Liver (tissue), 9 donors: ENCODE results near the gene HSPA8. TPM values are rescaled to one million over a fixed set of nuclear protein-coding genes. Genes with fewer than 3 reads are reported as not detected.

ENCODE experiments used
- DNase-seq: peaks from one replicate; pipeline ENCODE4 v3.0.0-alpha.2; 2017; ENCODE audit warnings: low spot score
- H3K27ac ChIP-seq, 2 donors: one replicate each; pipeline ENCODE4 v1.7.0; 2013; ENCODE audit warnings: inconsistent platforms in 2 of 2, low read length in 2 of 2, control low read depth in 1 of 2, low read depth in 1 of 2, mild to moderate bottlenecking in 1 of 2
- H3K27me3 ChIP-seq, 4 donors: one replicate each; pipeline versions ENCODE4 v1.6.1 to v1.7.0; 2013; ENCODE audit warnings: low read length in 3 of 4, inconsistent platforms in 1 of 4, mild to moderate bottlenecking in 1 of 4, moderate library complexity in 1 of 4; ENCODE audit not compliant: control insufficient read depth in 4 of 4, insufficient read depth in 4 of 4
- H3K36me3 ChIP-seq, 4 donors: one replicate each; pipeline versions ENCODE4 v1.6.1 to v1.7.0; 2013; ENCODE audit warnings: low read length in 3 of 4, mild to moderate bottlenecking in 3 of 4, low read depth in 1 of 4, moderate library complexity in 1 of 4; ENCODE audit not compliant: control insufficient read depth in 4 of 4, insufficient read depth in 3 of 4
- H3K4me1 ChIP-seq, 4 donors: one replicate each; pipeline versions ENCODE4 v1.6.1 to v1.7.0; 2013; ENCODE audit warnings: low read length in 3 of 4, mild to moderate bottlenecking in 3 of 4, moderate library complexity in 1 of 4; ENCODE audit not compliant: control insufficient read depth in 4 of 4, insufficient read depth in 4 of 4
- H3K4me3 ChIP-seq, 3 donors: one replicate each; pipeline versions ENCODE4 v1.6.1 to v1.7.0; 2013; ENCODE audit warnings: low read length in 3 of 3, control low read depth in 1 of 3, low read depth in 1 of 3, mild to moderate bottlenecking in 1 of 3
- H3K9ac ChIP-seq, 2 donors: one replicate each; pipeline ENCODE4 v1.7.0; 2013; ENCODE audit warnings: low read length in 2 of 2, mild to moderate bottlenecking in 2 of 2, moderate library complexity in 2 of 2, control low read depth in 1 of 2, low read depth in 1 of 2
- H3K9me3 ChIP-seq, 4 donors: one replicate each; pipeline versions ENCODE4 v1.6.1 to v1.7.0; 2013; ENCODE audit warnings: low read length in 3 of 4; ENCODE audit not compliant: control insufficient read depth in 4 of 4
- CTCF ChIP-seq: fragments of 150-350 bp; IDR thresholded peaks from 2 replicates; pipeline ENCODE4 v1.5.1; 2017; ENCODE audit warnings: improper control_type of control experiment, low read depth, low read length; ENCODE audit not compliant: missing input control
- EGR1 ChIP-seq, 2 donors: IDR thresholded peaks; 2 replicates each; pipeline ENCODE4 v1.6.1; 2016 to 2018; ENCODE audit warnings: antibody characterized with exemption in 2 of 2, low read depth in 2 of 2
- FOXA1 ChIP-seq: IDR thresholded peaks from 2 replicates; pipeline ENCODE4 v1.6.1; 2016; ENCODE audit warnings: antibody characterized with exemption
- FOXA2 ChIP-seq: IDR thresholded peaks from 2 replicates; pipeline ENCODE4 v1.6.1; 2016; ENCODE audit warnings: antibody characterized with exemption
- GABPA ChIP-seq, 2 donors: IDR thresholded peaks in 1 of 2; conservative IDR thresholded peaks in 1 of 2; 2 replicates each; pipeline ENCODE4 v1.6.1; 2016; ENCODE audit warnings: antibody characterized with exemption in 2 of 2, mild to moderate bottlenecking in 1 of 2, moderate library complexity in 1 of 2
- HNF4A ChIP-seq, 2 donors: conservative IDR thresholded peaks; 2 replicates each; pipeline ENCODE4 v1.6.1; 2016; ENCODE audit warnings: antibody characterized with exemption in 2 of 2, mild to moderate bottlenecking in 2 of 2
- HNF4G ChIP-seq: IDR thresholded peaks from 2 replicates; pipeline ENCODE4 v1.6.1; 2016; ENCODE audit warnings: antibody characterized with exemption
- JUND ChIP-seq, 2 donors: IDR thresholded peaks; 2 replicates each; pipeline ENCODE4 v1.6.1; 2016; ENCODE audit warnings: antibody characterized with exemption in 2 of 2
- MAX ChIP-seq: IDR thresholded peaks from 2 replicates; pipeline ENCODE4 v1.6.1; 2016; ENCODE audit warnings: antibody characterized with exemption
- NR2F2 ChIP-seq: IDR thresholded peaks from 2 replicates; pipeline ENCODE4 v1.6.1; 2016; ENCODE audit warnings: antibody characterized with exemption
- RAD21 ChIP-seq, 2 donors: IDR thresholded peaks; 2 replicates each; pipeline ENCODE4 v1.6.1; 2016; ENCODE audit warnings: antibody characterized with exemption in 2 of 2, mild to moderate bottlenecking in 2 of 2
- REST ChIP-seq: IDR thresholded peaks from 2 replicates; pipeline ENCODE4 v1.6.1; 2016; ENCODE audit warnings: antibody characterized with exemption, mild to moderate bottlenecking
- RXRA ChIP-seq, 2 donors: IDR thresholded peaks; 2 replicates each; pipeline ENCODE4 v1.6.1; 2017 to 2018; ENCODE audit warnings: antibody characterized with exemption in 2 of 2, mild to moderate bottlenecking in 1 of 2
- TAF1 ChIP-seq: conservative IDR thresholded peaks from 2 replicates; pipeline ENCODE4 v1.6.1; 2016; ENCODE audit warnings: antibody characterized with exemption, mild to moderate bottlenecking
- YY1 ChIP-seq: IDR thresholded peaks from 2 replicates; pipeline ENCODE4 v1.6.1; 2016; ENCODE audit warnings: antibody characterized with exemption, mild to moderate bottlenecking
- ZBTB33 ChIP-seq: IDR thresholded peaks from 2 replicates; pipeline ENCODE4 v1.6.1; 2016; ENCODE audit warnings: antibody characterized with exemption
- WGBS: extraction: QIAGEN DNeasy Blood & Tissue Kit; methylation state at CpG from one replicate; pipeline ENCODE4 v1.1.7; 2013; 5-methylcytosine and 5-hydroxymethylcytosine counted together
- polyA plus RNA-seq, 2 donors: library from polyadenylated mRNA; stranded (reverse) in 1 of 2; unstranded in 1 of 2; fragments of 200-250 nt in 1 of 2; fragments of >200 nt in 1 of 2; fragmentation: Nextera tagmentation in 1 of 2; extraction: Ambion mirVana in 1 of 2; gene quantifications; one replicate each; pipeline versions ENCODE4 v1.2.1 to v1.2.3, GENCODE V29; 2013 to 2015
- total RNA-seq, 2 donors: library from RNA; depleted of rRNA; stranded (reverse); fragments of >200 nt; gene quantifications; one replicate each; pipeline ENCODE4 v1.2.3, GENCODE V29; 2014
- TF ChIP-seq, protein P1 (sequence below): IDR thresholded peaks from 2 replicates; pipeline ENCODE4 v1.6.1; 2016; ENCODE audit warnings: antibody characterized with exemption
- donor health status: healthy.
- donor health status: healthy.
- donor health status: healthy.
- donor health status: healthy.
- donor health status: healthy.

HSPA8 gene
- total and polyA plus RNA-seq, 4 donors: 215 to 1,445 (median 972) TPM

DNA sequence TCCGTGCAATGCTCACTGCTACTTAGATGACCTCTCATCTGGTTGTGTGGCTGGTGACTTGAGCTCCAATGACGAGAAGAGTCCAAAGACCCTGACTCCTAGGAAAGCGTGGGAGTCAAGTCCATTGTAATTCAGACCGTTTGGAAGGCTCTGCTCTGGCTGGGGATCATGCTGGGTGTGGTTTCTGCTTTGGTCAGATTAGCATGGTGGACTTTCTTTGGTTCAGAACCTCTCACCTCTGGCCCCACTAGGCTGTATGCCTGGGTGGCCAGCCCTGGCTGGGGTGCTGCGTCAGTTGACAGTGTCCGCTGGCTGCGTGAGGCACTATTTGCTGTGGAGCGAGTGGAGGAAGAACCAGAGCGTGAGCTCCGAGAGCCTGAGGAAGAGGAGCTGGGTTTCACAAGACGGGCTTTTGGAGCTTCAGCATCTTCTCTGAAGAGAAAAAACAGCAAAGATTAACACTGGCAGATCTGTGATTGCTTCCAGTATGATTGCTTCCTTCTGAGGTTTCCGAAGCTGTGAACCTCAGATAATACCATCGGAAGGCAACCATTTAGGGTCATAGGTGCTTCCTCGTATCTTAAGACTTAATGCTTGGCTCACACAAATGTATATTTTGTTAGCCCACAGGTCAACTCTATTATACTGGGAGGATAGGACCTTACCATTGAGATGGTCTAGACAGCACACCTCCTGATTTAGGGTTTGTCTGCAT, 11.6 kb upstream of the HSPA8 start:
- WGBS: 92% methylated on average over 14 of the region's 14 CpGs
- H3K9me3 ChIP-seq: no peaks in the 10 kb centered on the region
- DNase-seq: no peak
- no peak overlapping the region for H3K9ac ChIP-seq
- no peak overlapping the region for H3K27ac ChIP-seq
- H3K4me1 ChIP-seq: peaks cover 0 to 3% (median under 1%) of the 10 kb centered on the region in 4 donors
- no peaks in the 10 kb centered on the region for H3K27me3 ChIP-seq
- no peak overlapping the region for H3K4me3 ChIP-seq
- no peak for TF ChIP-seq RAD21 (IDR thresholded peaks at IDR 0.05)
- no peak for TF ChIP-seq FOXA1
- TF ChIP-seq CTCF: no peak
- TF ChIP-seq HNF4G: no peak
- no peak for TF ChIP-seq TAF1
- TF ChIP-seq NR2F2: no peak
- TF ChIP-seq, protein P1, sequence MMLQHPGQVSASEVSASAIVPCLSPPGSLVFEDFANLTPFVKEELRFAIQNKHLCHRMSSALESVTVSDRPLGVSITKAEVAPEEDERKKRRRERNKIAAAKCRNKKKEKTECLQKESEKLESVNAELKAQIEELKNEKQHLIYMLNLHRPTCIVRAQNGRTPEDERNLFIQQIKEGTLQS: no peak
- TF ChIP-seq MAX: no peak
- TF ChIP-seq RXRA (IDR thresholded peaks at IDR 0.05): no peak
- TF ChIP-seq EGR1 (IDR thresholded peaks at IDR 0.05; ENCODE audit: low read depth in 2 of 2): no peak
- no peak for TF ChIP-seq FOXA2
- TF ChIP-seq HNF4A (conservative IDR thresholded peaks at IDR 0.05): no peak
- no peak for TF ChIP-seq ZBTB33
- TF ChIP-seq REST: no peak
- no peak for TF ChIP-seq YY1
- TF ChIP-seq JUND (IDR thresholded peaks at IDR 0.05): no peak
- H3K36me3 ChIP-seq: no peaks in the 10 kb centered on the region

GRCh38 chr11:123072762-123073161, 10.8 kb upstream of the HSPA8 start:
- H3K36me3 ChIP-seq: no peaks in the 10 kb centered on the region
- H3K4me1 ChIP-seq: peaks cover 0 to 3% (median under 1%) of the 10 kb centered on the region in 4 donors
- no peaks in the 10 kb centered on the region for H3K27me3 ChIP-seq
- TF ChIP-seq GABPA (IDR thresholded peaks at IDR 0.05 in 1 of 2, conservative IDR thresholded peaks at IDR 0.05 in 1 of 2) (no peak), YY1 (no peak), TAF1 (no peak)
- no peak overlapping the region for H3K4me3 ChIP-seq
- no peaks in the 10 kb centered on the region for H3K9me3 ChIP-seq
- no peak overlapping the region for H3K9ac ChIP-seq
- H3K27ac ChIP-seq: no peak overlapping the region
- DNase-seq: no peak
